HepG2 (cell line): ENCODE results near the gene ECHDC1. TPM values are rescaled to one million over a fixed set of nuclear protein-coding genes. Genes with fewer than 3 reads are reported as not detected.

Source experiments
- ATAC-seq: fragments of 200-7000 bp; cut with Tn5 transposase; 3 replicates; pipeline ENCODE4 v1.9.1; 2020; ENCODE audit warnings: mild to moderate bottlenecking, moderate library complexity
- BruUV-seq: library from RNA; stranded (reverse); fragments of 400-500 nt; replicated peaks from 2 replicates; lab custom pipeline; 2021; lab: Mats Ljungman, UMichigan
- CTCF ChIA-PET: fragments of 300-600 bp; formaldehyde crosslinking; extraction: SDS; loops from one replicate; lab custom pipeline; 2021; ENCODE audit warnings: low total read pairs, inconsistent platforms, low intra/inter-chr PET ratio; lab: Yijun Ruan, JAX
- POLR2A ChIA-PET: fragments of 350-600 bp; sonication (Branson Sonifier 250); formaldehyde crosslinking; loops from one replicate; lab custom pipeline; 2020; ENCODE audit warnings: antibody characterized with exemption, inconsistent platforms; lab: Yijun Ruan, JAX
- DNase-seq: peaks from one replicate; pipeline ENCODE4 v3.0.0-alpha.2; 2015; ENCODE audit warnings: low spot score
- FAIRE-seq: peaks from 3 replicates; lab custom pipeline; 2011; peaks lifted over from hg19 to GRCh38; lab: Jason Lieb, UNC
- H2AFZ ChIP-seq: one replicate; pipeline ENCODE4 v1.6.1; 2011; ENCODE audit warnings: low read length, inconsistent platforms
- H3K27ac ChIP-seq: fragments of 300-600 bp; 3 replicates; pipeline ENCODE4 v1.8.0; 2011; ENCODE audit warnings: mixed run types, mild to moderate bottlenecking, mixed read lengths, low read length, inconsistent platforms; ENCODE audit not compliant: insufficient read depth; ENCODE audit errors: extremely low read length
- H3K27me3 ChIP-seq, 2 experiments: fragments of 200-600 bp in 1 of 2; 2 replicates in 1 of 2; 3 replicates in 1 of 2; pipeline versions ENCODE4 v1.6.0 to v1.8.0; 2011; ENCODE audit warnings: low read length in 2 of 2, mild to moderate bottlenecking in 2 of 2, moderate library complexity in 2 of 2, inconsistent platforms in 1 of 2; ENCODE audit not compliant: insufficient read depth in 2 of 2, control insufficient read depth in 1 of 2
- H3K36me3 ChIP-seq, 2 experiments: fragments of 200-600 bp in 1 of 2; replicated peaks in 1 of 2; 2 replicates in 1 of 2; 3 replicates in 1 of 2; pipeline versions ENCODE4 v1.5.1 to v1.8.0; 2011; ENCODE audit warnings: low read length in 2 of 2, inconsistent platforms in 1 of 2; ENCODE audit not compliant: insufficient read depth in 2 of 2, control insufficient read depth in 1 of 2
- H3K4me1 ChIP-seq: 2 replicates; pipeline ENCODE4 v1.5.1; 2012; ENCODE audit warnings: low read length, inconsistent platforms; ENCODE audit not compliant: insufficient read depth
- H3K4me2 ChIP-seq: 2 replicates; pipeline ENCODE4 v1.6.0; 2011; ENCODE audit warnings: low read depth, low read length, inconsistent platforms
- H3K4me3 ChIP-seq, 3 experiments: fragments of 200-600 bp in 1 of 3; sonication (generic), shearing (Covaris generic) in 1 of 3; replicated peaks in 1 of 3; 2 replicates each; pipeline ENCODE4 v1.5.1; 2011 to 2016; ENCODE audit warnings: low read length in 3 of 3, inconsistent platforms in 2 of 3, low read depth in 2 of 3, mild to moderate bottlenecking in 2 of 3, control low read depth in 1 of 3, mixed read lengths in 1 of 3; ENCODE audit not compliant: insufficient read depth in 1 of 3
- H3K79me2 ChIP-seq: one replicate; pipeline ENCODE4 v1.6.1; 2011; ENCODE audit warnings: low read length, inconsistent platforms; ENCODE audit not compliant: insufficient read depth
- H3K9ac ChIP-seq: 2 replicates; pipeline ENCODE4 v1.6.0; 2011; ENCODE audit warnings: mild to moderate bottlenecking, low read depth, low read length, inconsistent platforms; ENCODE audit not compliant: insufficient read depth
- H3K9me3 ChIP-seq: 2 replicates; pipeline ENCODE4 v1.5.1; 2012; ENCODE audit warnings: mild to moderate bottlenecking, low read length
- H4K20me1 ChIP-seq: 2 replicates; pipeline ENCODE4 v1.6.0; 2011; ENCODE audit warnings: inconsistent platforms, mild to moderate bottlenecking, low read length, moderate library complexity; ENCODE audit not compliant: insufficient read depth
- GLMP ChIP-seq: sonication (generic); formaldehyde crosslinking; IDR thresholded peaks from 2 replicates; pipeline ENCODE4 v1.9.0; 2021; ENCODE audit warnings: missing genetic modification reagents, mild to moderate bottlenecking, borderline replicate concordance
- IRF9 ChIP-seq: sonication (generic); formaldehyde crosslinking; IDR thresholded peaks from 2 replicates; pipeline ENCODE4 v1.8.0; 2022; ENCODE audit warnings: missing genetic modification reagents, mild to moderate bottlenecking, borderline replicate concordance
- SNAPC5 ChIP-seq: sonication (generic); formaldehyde crosslinking; IDR thresholded peaks from 2 replicates; pipeline ENCODE4 v1.8.1; 2023; ENCODE audit warnings: mild to moderate bottlenecking, missing genetic modification reagents, borderline replicate concordance
- ZNF160 ChIP-seq: sonication (generic); formaldehyde crosslinking; IDR thresholded peaks from 2 replicates; pipeline ENCODE4 v1.8.0; 2022; ENCODE audit warnings: mild to moderate bottlenecking, inconsistent platforms, missing genetic modification reagents
- ZNF3 ChIP-seq: IDR thresholded peaks from 2 replicates; pipeline ENCODE4 v1.7.0; 2017; ENCODE audit warnings: inconsistent platforms
- ZNF781 ChIP-seq: sonication (generic); formaldehyde crosslinking; IDR thresholded peaks from 2 replicates; pipeline ENCODE4 v1.5.1; 2020; ENCODE audit warnings: borderline replicate concordance, mild to moderate bottlenecking, missing genetic modification reagents; ENCODE audit errors: not compliant biosample characterization
- WGBS: methylation state at CpG from one replicate; pipeline ENCODE4 v1.1.6; 2017; ENCODE audit warnings: low lambda C conversion rate; 5-methylcytosine and 5-hydroxymethylcytosine counted together
- in situ Hi-C: cut with HindIII; loops from 2 replicates; pipeline ENCODE4 v1.10.0; 2017; ENCODE audit warnings: low pct_unique_long_range_greater_than_20kb; ENCODE audit not compliant: extremely low pct_ligation_motif_present
- intact Hi-C: fragments of 100-400 bp; cut with micrococcal nuclease; formaldehyde crosslinking; loops from one replicate; pipeline ENCODE4 v1.10.0; 2022; ENCODE audit not compliant: unreplicated experiment
- polyA plus RNA-seq, 8 experiments: library from polyadenylated mRNA; depleted of rRNA in 3 of 8; stranded (reverse) in 7 of 8; unstranded in 1 of 8; fragments of >200 nt; fragmentation: Illumina TruSeq in 4 of 8; extraction: Trizol in 4 of 8; gene quantifications; 2 replicates each; pipeline versions ENCODE4 v1.2.1 to v1.2.3, GENCODE V29; 2011 to 2016; ENCODE audit warnings: low read depth in 4 of 8, missing spikeins in 1 of 8, mixed read lengths in 1 of 8; ENCODE audit not compliant: insufficient read depth in 1 of 8
- total RNA-seq, 5 experiments: library from RNA; depleted of rRNA; stranded (reverse); fragments of >200 nt; fragmentation: Illumina TruSeq; extraction: Trizol; gene quantifications; 2 replicates each; pipeline ENCODE4 v1.2.3, GENCODE V29; 2016; ENCODE audit warnings: low read depth in 1 of 5

Gene ECHDC1
- total and polyA plus RNA-seq, 2 of the 13 experiments (the other 11 are each of a cell fraction or from before 2014, with no cell fraction given): 32.8 to 98.1 TPM

GRCh38 chr6:127352524-127352923 lies 9.1 kb upstream of the ECHDC1 start:
- ATAC-seq: no peak
- Histone ChIP-seq H3K27me3 (no peaks in the 10 kb centered on the region), H3K79me2 (peaks cover 3% of the 10 kb centered on the region), H3K27ac (no peak overlapping the region), H3K4me1 (peaks cover 1% of the 10 kb centered on the region), H3K4me2 (no peak overlapping the region), H3K36me3 (no peaks in the 10 kb centered on the region), H3K4me3 (no peak overlapping the region), H4K20me1 (no peaks in the 10 kb centered on the region), H3K9ac (no peak overlapping the region), H3K9me3 (no peaks in the 10 kb centered on the region), H2AFZ (no peak overlapping the region)
- in situ Hi-C loops (no loop called here), intact Hi-C loops (no loop called here)
- 93% methylated on average over 2 of the region's 2 CpGs for WGBS
- POLR2A ChIA-PET: interaction anchor here (1.7 kb wide), 1 partner anchor 11 kb away, joined by 3 read pairs; no protein-coding TSS in a partner anchor
- BruUV-seq: no TSS peak
- CTCF ChIA-PET: no interaction called here
- DNase-seq: no peak
- TF ChIP-seq SNAPC5 (CRISPR knock-in tag) (no peak), IRF9 (CRISPR knock-in tag) (no peak), ZNF3 (CRISPR knock-in tag) (no peak), ZNF781 (CRISPR knock-in tag) (no peak)
- FAIRE-seq: no peak

- Histone ChIP-seq H3K4me2 (no peak overlapping the region), H3K4me3 (no peak overlapping the region), H3K27me3 (no peaks in the 10 kb centered on the region), H3K4me1 (peaks cover 14% of the 10 kb centered on the region), H4K20me1 (no peaks in the 10 kb centered on the region), H2AFZ (no peak overlapping the region), H3K36me3 (no peaks in the 10 kb centered on the region), H3K79me2 (peaks cover 11% of the 10 kb centered on the region), H3K9me3 (no peaks in the 10 kb centered on the region), H3K9ac (no peak overlapping the region), H3K27ac (no peak overlapping the region)
- 95% methylated on average over 2 of the region's 2 CpGs for WGBS
- no TSS peak for BruUV-seq
- FAIRE-seq (no peak), ATAC-seq (no peak), DNase-seq (no peak)
- POLR2A ChIA-PET: no interaction called here
- intact Hi-C loops: no loop called here
- in situ Hi-C loops: no loop called here
- TF ChIP-seq ZNF160 (peak; percentile 98), GLMP (no peak)
- CTCF ChIA-PET: no interaction called here
Observed at GRCh38 chr6:127349980-127350379, 6.6 kb upstream of the ECHDC1 start.
